Inflammatory macrophage treated with lipopolysaccharide for 1 hour (primary cell): Measurements from ENCODE around the gene PSMA7.

Source experiments
- DNase-seq, 2 donors: peaks; one replicate each; pipeline ENCODE4 v3.0.0-alpha.2; 2020 to 2022

Gene PSMA7

DNA sequence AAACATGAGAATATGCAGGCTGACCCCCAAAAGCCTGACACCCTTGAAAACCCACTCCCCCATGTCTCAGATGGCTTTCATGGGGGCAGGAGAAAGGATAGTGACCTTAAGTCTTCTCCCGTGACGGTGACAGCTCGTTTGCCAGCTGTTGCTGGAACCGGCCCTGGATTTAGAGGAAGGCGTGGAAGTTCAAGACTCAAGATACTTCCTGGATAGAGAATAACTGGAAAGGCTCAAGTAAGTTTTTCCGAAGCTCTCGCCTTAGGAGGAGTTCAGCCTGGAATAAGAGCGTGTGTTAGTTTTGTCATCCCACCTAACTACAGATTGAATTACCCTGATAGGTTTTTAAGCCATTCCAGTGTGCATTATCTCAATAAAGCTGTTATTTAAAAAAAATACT, 28.1 kb upstream of the PSMA7 start:
- no peak for DNase-seq

DNA sequence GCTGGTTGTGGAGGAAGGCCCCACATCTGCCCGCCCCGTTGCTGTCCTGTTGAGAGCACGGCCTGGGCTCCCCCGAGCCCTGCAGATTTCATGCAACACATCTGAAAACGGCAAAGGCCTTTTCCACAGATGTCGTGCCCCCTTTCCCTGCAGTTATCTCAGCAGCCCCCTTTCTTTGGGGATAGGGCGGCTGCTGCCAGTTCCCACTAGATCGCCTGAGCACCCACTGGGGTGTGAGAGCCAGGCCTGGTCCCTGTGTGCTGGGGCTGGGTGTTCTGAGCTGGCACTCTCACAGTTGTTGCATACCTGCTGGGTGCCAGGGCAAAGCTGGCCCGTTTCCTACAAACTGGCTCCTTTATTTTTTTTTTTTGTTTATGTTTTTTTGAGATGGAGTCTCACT, 27.3 kb upstream of the PSMA7 start:
- DNase-seq = no peak

DNA sequence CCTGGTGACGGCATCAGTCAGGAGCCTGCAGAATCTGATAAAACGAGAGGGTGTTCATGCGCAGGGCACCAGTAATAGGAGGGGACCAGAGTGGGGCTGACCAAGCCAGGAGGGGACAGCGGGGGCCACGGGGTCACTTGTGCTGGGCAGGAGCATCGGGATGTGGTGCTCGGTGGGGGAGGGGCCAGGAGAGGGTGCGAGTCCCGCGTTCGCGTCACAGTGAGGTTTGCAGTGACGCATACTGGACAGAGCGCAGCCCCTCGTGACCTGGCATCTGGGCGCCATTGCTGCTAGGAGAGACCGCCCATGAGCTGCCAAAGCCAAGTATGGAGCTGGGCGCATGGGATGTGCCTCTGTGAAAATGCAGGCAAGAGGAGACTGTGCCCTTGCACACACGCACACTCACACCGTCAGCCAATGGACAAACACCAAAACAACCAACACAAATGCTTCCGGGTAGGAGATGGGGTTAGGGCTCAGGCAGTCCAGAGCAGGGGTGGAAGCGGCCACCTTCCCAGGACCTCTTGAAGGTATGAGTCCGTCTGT, 25.8 kb upstream of the PSMA7 start:
- DNase-seq = no peak

DNA sequence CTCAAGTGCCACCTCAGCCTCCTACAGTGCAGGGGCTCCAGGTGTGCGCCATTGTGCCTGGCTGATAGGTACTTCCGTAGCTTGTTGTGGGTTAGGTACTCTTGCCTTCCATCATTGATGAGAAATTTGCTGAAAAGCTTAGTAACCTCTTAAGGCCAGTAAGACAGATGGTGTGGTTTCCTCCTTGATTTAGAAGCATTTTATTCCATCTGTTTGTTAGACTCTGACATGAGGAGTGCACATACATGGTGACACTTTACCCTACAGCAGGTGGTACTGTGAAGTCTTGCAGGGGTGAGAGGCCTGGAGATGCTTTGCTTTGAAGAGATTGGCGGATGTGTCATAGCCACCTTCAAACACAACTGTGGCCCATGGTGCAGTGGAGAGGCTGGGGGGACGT, 24.9 kb upstream of the PSMA7 start:
- no peak for DNase-seq

DNA sequence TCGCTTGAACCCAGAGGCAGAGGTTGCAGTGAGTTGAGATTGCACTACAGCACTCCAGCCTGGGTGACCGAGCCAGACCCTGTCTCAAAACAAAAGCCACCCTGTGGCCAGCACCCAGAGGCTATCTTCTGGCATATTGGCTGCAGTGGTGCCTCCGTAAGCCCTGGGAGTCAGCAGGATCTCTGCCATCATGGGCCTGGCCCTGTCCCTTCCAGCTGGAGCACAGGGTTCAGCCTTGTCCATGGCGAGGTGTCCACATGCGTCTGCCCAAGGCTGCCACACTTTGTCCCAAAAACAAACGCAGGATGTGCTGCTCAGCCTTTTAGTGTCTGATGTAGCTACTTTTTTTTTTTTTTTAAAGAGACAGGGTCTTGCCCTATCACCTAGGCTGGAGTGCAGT, 24.3 kb upstream of the PSMA7 start:
- DNase-seq = no peak

DNA sequence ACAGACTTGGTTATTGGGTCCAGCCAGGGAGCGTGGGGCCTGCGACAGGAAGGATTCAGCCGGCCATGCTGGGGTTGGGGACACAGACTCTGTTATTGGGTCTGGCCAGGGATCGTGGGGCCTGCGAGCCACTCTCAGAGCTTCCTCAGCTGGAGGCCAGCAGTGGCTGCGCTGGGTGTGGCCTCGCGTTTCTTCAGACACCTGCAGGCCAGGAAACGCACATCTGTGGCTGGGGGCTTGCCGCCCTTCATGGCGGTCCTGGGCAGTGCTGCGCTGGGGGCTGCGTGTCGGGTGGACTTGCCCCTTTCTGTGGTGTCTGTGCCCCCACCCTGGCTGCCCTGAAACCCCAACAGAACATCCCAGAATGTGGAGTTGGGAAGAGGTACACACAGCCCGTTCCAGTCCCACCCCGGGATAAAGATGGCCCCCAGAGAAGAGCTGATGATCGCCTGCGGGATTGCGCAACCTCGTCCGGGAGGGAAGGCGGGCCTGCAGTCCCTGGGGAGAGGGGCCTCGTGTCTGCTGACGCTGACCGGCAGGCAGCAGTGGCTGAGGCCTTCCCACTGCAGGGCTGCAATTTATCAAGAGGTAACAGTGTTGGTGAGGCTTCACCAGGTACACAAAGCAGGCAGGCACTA, 22.7 kb upstream of the PSMA7 start:
- no peak for DNase-seq

DNA sequence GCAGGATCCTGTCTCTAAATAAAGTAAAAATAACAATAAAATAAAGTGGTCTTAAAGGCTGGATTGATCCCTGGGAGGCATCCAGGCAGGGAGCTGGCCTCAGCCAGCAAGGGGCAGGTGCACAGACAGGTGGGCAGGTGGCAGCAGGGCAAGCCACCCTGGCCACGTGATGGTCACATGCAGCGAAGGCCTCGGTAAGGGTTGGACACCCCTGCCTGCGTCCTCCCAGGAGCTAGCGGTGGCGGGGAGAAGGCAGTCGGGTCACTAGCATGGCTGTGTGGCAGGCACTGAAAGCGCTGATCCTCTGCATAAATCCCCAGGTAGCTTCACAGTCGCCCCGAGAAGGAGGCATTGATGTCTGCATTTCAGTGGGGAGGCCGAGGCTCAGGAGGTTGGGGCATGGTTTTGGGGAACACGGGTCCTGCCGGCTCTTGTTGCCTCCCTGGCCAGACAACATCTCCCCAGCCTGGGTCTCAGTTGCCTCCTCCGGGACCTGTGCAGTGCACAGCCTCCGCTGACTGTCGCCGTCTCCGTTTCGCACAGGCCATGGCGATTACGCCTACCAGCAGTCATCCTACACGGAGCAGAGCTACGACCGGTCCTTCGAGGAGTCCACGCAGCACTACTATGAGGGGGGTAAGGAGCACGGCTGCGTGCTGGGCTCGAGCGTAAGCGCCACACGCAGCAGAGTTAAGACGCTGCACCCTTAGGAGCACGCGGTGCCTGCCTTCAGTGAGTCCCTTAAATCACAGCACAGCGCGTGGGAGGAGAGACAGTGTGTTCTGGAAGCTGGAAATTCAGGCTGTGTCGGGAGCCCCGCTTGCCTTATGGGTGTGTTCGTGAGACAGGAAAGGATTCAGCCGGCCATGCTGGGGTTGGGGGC, 21.9 kb upstream of the PSMA7 start:
- DNase-seq = no peak

DNA sequence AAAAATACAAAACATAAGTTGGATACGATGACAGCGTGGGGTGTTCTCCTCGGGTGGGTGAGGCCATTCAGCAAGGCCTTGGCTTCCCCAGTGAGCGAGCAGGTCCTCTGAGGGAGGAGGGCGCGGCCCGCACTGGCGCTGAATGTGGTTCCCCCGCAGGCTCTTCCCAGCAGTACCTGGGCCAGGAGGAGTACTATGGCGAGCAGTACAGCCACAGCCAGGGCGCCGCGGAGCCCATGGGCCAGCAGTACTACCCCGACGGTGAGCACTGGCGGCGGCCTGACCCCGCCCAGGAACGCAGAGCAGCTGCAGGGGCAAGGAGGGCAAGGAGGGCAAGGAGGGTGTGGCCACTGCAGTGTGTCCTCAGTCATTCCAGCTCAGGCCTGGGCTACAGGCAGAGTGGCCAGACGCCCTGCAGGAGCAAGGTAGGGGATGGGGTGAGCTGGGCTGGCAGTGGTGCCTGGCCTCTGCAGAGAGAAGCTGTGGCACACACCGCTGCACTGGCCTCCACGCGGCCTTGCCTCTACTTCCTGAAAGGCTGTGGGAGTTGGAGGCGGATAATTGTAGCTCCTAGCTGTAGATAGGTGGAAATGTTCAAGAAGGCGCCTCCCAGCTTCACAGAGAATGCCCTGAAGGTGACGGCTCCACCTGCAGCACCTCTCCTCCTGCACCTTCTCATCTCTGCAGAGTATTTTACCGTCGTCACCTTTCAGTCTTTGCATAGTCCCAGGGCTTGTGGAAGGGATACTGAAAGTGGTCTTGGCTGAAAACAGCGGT, 21.0 kb upstream of the PSMA7 start:
- DNase-seq = no peak

DNA sequence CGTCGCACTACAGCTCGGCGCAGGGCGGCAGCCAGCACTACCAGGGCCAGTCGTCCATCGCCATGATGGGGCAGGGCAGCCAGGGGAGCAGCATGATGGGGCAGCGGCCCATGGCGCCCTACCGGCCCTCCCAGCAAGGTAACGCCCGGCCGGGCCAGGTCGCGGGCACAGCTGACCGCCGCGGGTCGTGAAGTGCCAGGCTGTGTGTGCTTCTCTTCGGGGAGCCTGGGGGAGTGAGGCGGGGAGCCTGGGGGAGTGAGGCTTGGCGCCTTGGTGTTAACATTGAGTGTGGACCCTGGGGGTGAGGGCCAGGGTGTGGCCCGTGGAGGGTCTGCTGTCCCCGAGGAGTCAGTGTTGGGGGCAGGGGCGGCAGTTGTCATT, 20.3 kb upstream of the PSMA7 start:
- DNase-seq = no peak

DNA sequence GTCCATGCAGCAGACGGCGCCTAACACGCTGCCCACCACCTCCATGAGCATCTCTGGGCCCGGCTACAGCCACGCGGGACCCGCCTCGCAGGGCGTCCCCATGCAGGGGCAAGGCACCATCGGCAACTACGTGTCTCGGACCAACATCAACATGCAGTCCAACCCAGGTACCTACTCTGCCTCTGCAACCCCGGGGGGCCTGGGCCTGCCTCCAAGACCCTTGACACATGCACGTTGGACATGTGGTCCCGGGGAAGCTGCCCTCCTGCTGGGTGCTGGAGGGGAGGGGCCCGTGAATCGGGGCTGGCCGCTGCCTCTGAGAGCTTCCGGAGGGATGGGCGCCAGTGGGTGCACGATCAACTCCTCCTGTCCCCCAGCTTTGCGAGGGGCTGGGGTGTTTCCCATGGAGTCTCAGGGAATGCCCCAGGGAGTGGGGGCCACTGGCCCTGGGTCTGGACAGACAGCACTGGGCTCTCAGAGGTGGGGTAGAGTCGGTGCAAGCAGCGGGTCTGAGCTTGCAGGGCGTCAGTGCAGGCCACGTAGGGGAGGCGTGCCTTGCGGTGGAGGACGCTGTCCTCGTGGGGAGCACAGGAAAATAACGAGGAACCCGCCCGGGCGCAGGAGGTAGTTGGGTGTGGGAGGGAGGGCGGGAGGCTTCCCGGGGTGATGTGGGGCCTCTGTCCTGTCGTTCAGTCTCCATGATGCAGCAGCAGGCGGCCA, 19.7 kb upstream of the PSMA7 start:
- no peak for DNase-seq

DNA sequence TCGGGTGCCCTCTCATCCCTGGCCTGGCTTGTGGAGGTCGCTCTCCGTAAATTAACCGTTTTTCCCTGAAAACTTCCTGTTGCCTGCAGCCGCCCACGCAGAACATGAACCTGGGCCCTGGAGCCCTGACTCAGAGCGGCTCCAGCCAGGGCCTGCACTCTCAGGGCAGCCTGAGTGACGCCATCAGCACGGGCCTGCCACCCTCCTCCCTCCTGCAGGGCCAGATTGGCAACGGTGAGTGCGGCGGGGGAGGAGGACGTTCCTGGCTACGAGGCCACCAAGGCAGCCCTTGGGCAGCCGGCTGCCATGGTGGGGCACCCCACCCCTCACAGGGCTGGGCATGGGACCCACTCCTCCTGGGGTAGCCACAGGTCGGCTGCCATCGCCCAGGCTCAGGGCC, 18.2 kb upstream of the PSMA7 start:
- DNase-seq = no peak

DNA sequence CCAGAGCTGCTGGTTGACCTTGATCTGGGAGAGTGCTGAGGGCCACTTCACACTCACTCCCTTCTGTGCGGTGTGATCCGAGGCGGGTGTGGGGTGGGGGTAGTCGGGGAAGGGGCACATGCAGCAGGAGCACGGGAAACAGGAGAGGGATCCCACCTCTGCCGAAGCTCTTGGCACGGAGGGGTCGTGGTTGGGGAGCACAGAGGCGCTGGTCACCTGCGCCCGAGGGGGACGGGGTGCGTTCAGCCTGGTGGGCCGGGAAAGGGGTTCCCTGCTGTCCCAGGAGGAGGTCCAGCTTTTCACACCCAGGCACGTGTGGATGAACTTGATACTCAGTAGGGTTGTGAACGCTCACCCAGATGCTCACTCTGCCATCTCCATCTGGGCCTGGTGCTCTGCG, 17.7 kb upstream of the PSMA7 start:
- no peak for DNase-seq

DNA sequence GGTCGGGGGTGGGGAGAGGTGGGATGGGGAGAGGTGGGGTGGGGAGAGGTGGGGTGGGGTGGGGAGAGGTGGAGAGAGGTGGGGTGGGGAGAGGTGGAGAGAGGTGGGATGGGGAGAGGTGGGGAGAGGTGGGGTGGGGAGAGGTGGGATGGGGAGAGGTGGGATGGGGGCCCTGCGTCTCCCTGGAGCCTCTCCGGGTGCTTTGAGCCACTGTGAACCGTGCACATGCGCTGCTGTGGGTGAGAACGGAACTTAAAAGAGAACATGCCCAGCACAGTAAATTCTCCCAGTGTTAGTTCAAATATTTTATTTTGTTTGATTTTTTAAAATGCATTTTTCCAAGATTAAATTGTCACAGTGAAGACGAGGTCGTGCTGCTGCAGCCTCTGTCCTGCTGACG, 17.1 kb upstream of the PSMA7 start:
- no peak for DNase-seq

DNA sequence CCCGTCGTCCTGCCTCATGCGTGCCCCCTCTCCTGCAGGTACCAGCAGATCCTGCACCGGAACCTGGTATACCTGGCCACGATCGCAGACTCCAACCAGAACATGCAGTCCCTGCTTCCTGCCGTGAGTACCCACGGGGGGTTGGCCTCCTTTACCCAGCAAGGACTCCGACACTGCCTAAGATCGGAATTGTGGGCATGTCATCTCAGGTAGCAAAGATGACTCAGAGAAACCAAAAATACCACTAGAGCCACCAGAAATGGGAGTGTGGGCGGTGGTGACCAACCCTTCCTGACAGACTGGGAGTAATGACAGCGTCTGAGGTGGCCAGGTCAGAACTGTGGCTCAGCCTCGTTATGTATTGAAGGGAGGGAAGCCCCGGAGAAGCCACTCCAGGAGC, 16.6 kb upstream of the PSMA7 start:
- no peak for DNase-seq

DNA sequence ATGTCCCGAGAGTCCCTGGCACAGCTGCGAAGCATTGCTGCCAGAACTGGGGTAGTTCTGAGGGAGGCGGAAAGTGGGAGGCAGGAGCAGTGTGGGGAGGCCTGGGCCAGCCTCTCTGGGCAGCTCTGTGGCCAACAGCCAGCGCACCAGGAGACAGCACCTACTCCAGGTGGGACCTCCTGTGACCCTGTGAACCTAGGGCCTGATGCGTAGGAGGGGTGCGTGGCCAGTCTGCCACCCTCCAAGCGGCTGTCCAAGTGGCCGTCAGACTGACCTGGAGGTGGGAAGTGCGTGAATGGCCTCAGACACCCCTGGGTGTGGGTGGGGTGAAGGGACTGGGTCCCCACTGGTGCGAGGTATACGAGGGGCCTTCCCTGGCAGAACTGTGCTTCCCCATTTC, 15.9 kb upstream of the PSMA7 start:
- no peak for DNase-seq

DNA sequence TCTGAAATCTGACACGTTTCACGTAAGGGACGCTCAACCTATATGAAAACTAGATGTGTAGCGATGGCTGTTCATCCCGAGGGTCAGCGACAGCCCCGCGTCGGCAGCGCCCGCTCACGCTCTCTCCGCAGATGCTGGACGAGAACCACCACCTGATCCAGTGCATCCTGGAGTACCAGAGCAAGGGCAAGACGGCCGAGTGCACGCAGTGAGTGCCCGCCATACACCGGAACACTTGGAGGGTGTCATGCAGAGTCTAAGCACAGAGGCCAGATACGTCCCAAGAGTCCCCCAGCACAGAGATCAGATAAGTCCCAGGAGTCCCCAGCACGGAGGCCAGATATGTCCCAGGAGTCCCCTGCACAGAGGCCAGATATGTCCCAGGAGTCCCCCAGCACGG, 15.3 kb upstream of the PSMA7 start:
- no peak for DNase-seq

DNA sequence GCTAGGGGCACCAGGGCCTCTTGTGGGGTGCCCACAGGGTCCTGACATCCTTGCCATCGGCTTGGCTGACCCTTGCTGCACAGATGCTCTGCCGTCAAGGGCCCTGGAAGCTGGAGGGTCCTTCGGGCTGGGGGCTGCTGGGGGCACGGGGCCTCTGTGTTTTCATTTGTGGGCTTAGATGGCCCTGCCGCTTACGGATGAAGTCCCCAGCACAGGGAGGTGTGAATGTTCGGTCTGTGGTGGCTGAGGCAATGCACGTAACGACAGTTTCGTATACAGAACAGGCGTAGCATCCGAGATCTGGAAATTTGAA, 14.8 kb upstream of the PSMA7 start:
- no peak for DNase-seq

DNA sequence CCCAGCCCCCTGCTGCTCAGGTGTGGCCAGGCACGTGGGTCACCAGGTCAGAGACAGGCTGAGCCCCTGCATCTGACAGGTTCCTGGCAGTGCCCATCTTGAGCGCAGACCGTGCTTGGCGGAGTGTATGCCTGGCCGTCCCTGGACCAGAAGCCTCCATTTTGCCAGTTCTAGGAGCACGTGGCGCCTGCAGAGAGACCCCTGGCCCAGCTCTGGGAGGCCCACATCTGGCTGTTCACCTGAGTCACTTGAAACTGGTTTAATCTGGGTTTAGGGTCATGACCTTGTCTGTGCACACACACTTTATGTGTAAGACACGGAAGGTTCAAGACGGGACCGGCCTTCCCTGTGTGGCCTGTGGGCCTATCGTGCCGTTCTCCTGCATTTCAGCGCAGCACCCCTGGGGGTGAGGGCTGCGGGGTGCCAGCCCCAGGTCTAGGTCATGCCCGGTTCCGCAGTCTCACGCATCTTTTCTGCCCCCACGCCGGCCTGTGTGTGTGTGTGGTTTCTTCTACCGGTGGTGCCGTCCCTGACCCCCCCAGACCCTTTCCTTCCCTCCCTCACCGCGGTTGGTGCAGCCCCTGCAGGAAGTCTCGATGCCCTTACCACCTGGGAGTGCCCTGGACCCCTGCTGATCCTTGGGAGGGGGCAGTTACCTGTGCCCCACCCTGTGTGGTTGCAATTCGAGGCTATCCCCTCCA, 14.3 kb upstream of the PSMA7 start:
- DNase-seq = no peak

DNA sequence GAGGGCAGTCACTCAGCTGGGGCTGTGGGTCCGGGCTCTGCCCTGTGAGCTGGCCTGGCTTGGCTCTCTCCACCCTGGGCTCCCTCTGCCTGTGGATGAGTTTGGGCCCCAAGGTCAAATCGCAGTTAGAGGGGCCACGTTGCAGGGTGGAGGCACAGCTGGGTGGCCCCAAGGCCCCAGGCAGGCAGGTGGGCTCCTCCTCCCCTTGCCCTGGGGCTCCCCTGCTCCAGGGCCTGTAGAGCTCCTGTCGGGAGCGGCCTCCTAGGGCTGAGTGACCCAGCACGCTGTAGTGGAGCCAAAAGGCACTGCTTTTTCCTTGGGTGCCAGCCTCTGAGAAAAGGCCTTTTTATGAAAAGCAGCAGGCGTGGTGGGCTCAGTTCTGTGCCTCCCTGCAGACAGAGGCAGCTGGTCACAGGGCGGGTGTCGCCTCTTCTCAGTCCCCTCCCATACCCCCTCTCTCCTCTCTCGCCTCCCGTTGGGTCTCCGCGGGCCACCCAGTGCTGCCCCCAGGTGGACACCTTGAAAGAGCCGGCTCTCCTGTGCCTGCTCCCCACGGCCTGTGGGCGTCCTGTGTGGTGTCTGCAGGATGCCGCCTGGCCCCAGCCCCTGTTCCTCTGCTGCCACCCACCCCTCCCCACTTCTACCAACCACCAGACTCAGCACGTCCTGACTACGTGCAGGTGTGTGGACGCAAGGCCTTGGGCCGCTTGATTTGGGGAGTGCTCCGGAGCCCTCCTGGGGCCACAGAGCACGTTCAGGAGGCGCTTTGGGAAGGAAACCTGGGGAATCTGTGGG, 13.6 kb upstream of the PSMA7 start:
- DNase-seq = peak; percentile 44 to 61

DNA sequence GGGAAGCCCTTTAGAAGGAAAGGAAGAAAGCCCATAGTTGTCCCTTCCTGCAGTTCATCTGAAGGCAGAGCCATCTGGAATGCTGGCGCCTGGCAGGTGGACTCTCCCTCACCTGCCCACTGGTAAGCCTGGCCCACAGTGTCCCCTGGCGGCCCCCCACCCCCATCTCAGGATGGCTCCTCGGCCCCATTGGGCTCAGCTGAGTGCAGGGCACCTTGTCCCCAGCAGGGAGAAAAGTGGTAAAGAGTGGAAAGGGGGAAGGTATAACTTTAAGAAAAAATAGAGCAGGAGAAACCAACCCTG, 13.0 kb upstream of the PSMA7 start:
- DNase-seq = no peak

DNA sequence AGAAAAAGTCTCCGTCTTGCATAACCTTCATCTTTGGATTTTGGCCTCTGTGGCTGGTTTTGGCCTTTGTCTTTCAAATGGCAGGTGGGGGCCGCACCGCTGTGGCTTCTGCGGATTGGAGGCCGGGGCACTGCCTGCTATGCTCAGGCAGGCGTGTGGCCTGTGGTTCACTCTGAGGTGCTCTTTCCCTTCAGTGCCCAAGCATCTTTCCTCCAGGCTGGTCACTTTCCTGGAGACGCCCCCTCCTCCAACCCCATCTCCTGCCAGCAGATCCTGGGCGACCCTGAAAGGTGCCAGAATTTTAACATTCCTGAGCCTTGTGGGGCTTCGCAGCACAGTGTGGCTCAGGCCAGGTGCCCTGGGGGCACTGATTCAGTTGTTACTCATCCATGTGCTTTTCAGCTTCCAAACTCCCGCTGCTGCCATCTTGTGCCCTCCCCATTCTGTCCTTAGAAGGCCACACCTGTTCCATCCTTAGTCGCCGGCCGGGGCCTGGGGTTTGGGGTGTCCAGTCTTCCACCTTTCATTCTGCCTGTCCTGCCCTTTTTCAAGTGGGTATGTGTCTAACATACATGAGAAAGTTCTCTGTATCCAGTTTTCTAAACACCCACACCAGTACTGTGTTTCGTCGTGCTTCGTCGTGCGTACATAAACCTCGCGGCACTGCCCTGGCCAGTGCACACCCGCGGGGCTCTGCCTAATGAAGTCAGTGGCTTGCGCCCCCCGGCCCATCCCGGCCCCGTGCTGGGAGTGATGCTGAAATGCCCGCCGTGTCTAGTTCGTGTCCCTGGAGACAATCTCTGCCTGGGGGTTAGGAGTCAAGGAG, 12.4 kb upstream of the PSMA7 start:
- DNase-seq = no peak
